Adrenal gland (tissue), 5 donors: ENCODE measurements around the gene BRMS1.

Experiments used
- CTCF ChIP-seq, 6 experiments: fragments of 450-650 bp in 4 of 6; fragments of 200-600 bp in 2 of 6; sonication (generic) in 1 of 6; IDR thresholded peaks; 1 replicate in 5 of 6; 2 replicates in 1 of 6; pipeline versions ENCODE4 v1.5.1 to v1.8.0; 2016 to 2021; ENCODE audit warnings: antibody characterized with exemption in 6 of 6, mild to moderate bottlenecking in 2 of 6, moderate library complexity in 1 of 6
- POLR2A ChIP-seq, 2 donors: fragments of 450-650 bp; IDR thresholded peaks; one replicate each; pipeline ENCODE4 v1.6.1; 2017; ENCODE audit warnings: antibody characterized with exemption in 2 of 2, mild to moderate bottlenecking in 2 of 2, moderate library complexity in 1 of 2
- donor health status: DM: no; HTN: no; CAD: no.

GRCh38 chr11:66359662-66360087 lies 14.8 kb upstream of the BRMS1 start:
- TF ChIP-seq CTCF (IDR thresholded peaks at IDR 0.05) (no peak), POLR2A (IDR thresholded peaks at IDR 0.05) (no peak)
